Colonic mucosa (tissue), 4 donors: Measurements from ENCODE around the gene SHD. TPM values are rescaled to one million over a fixed set of nuclear protein-coding genes. Genes with fewer than 3 reads are reported as not detected.
"Not testable (repeated sequence)": the region's sequence is repeated elsewhere in the genome, so short reads cannot be mapped to it uniquely, and the experiment has no call there.

Experiments
- DNase-seq: peaks from one replicate; pipeline ENCODE4 v3.0.0-alpha.2; 2020
- H3K27ac ChIP-seq: fragments of 200-600 bp; one replicate; pipeline ENCODE4 v1.8.0; 2021
- H3K27me3 ChIP-seq: fragments of 200-600 bp; one replicate; pipeline ENCODE4 v1.8.0; 2021
- H3K36me3 ChIP-seq: fragments of 200-600 bp; one replicate; pipeline ENCODE4 v1.8.0; 2021
- H3K4me1 ChIP-seq: fragments of 200-600 bp; one replicate; pipeline ENCODE4 v1.8.0; 2021; ENCODE audit warnings: mild to moderate bottlenecking
- H3K4me3 ChIP-seq: fragments of 200-600 bp; one replicate; pipeline ENCODE4 v1.8.0; 2021
- H3K9ac ChIP-seq, 2 donors: one replicate each; pipeline ENCODE4 v1.7.0; 2013; ENCODE audit warnings: control low read depth in 2 of 2, low read depth in 2 of 2, low read length in 2 of 2
- H3K9me3 ChIP-seq: fragments of 200-600 bp; one replicate; pipeline ENCODE4 v1.8.0; 2021
- intact Hi-C: fragments of 100-400 bp; cut with DNase I; formaldehyde crosslinking; loops from one replicate; pipeline ENCODE4 v1.14.1; 2022
- total RNA-seq, 2 donors: library from RNA; stranded (reverse); fragmentation: NEBNext Ultra II Directional in 1 of 2; extraction: Animal tissue kit (Norgen Biotek cat#: 25700) in 1 of 2; gene quantifications; one replicate each; pipeline ENCODE4 v1.2.1, GENCODE V29; 2021
- TF ChIP-seq, protein P1 (sequence below): fragments of 200-600 bp; IDR thresholded peaks from one replicate; pipeline ENCODE4 v1.8.0; 2022; ENCODE audit warnings: antibody characterized with exemption, mild to moderate bottlenecking
- donor health status: healthy.
- donor health status: DM: no; HTN: no; CAD: no.
- donor health status: DM: no; HTN: no; CAD: no.

SHD gene
- total RNA-seq, 2 donors from 2014 or later = 16.8 to 19.3 TPM

GRCh38 chr19:4279530-4280422 is 710 bp downstream of the SHD start:
- peaks cover 23% of the 10 kb centered on the region for H3K27me3 ChIP-seq
- no peaks in the 10 kb centered on the region for H3K36me3 ChIP-seq
- peaks cover 9% of the 10 kb centered on the region for H3K4me1 ChIP-seq
- H3K27ac ChIP-seq = no peak overlapping the region
- H3K9me3 ChIP-seq = no peaks in the 10 kb centered on the region
- no peak for DNase-seq
- H3K9ac ChIP-seq = no peak overlapping the region
- peak overlapping the region; percentile 16 for H3K4me3 ChIP-seq
- intact Hi-C loops = no loop called here
- TF ChIP-seq, protein P1, sequence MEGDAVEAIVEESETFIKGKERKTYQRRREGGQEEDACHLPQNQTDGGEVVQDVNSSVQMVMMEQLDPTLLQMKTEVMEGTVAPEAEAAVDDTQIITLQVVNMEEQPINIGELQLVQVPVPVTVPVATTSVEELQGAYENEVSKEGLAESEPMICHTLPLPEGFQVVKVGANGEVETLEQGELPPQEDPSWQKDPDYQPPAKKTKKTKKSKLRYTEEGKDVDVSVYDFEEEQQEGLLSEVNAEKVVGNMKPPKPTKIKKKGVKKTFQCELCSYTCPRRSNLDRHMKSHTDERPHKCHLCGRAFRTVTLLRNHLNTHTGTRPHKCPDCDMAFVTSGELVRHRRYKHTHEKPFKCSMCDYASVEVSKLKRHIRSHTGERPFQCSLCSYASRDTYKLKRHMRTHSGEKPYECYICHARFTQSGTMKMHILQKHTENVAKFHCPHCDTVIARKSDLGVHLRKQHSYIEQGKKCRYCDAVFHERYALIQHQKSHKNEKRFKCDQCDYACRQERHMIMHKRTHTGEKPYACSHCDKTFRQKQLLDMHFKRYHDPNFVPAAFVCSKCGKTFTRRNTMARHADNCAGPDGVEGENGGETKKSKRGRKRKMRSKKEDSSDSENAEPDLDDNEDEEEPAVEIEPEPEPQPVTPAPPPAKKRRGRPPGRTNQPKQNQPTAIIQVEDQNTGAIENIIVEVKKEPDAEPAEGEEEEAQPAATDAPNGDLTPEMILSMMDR = no peak

DNA sequence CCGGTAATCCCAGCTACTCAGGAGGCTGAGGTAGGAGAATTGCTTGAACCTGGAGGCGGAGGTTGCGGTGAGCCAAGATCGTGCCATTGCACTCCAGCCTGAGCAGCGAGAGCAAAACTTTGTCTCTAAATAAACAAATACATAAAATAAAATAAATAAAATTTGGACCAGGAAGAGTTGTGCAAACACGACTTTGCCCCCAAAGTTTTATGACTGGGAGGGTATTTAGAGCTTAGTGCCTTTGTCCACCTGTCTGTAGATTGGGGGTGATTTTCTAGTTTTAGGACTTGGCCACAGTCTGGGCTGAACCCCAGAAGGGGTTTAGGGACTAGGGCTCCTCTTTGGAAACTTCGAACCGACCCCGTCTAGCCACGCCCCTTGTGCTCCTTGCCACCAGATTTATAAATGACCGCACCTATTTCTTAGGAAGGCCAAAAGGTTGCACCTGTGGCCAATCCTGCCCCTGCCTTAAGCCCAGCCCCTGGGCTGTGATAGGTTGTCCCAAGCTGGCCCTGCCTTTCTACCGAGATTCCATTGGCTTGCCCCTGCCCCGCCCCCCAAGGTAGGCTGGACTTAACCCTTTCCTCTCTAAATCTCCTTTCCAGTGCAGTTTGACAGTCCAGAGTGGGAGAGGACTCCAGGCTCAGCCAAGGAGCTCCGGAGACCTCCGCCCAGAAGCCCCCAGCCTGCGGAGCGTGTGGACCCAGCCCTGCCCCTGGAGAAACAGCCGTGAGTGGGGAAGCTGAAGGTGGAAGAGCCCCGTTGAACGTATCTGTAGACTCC is 5.3 kb downstream of the SHD start:
- H3K9ac ChIP-seq = peak overlapping the region in 1 of 2 donors; percentile 92
- intact Hi-C loops = no loop called here
- no peaks in the 10 kb centered on the region for H3K36me3 ChIP-seq
- peak overlapping the region; percentile 74 for H3K27ac ChIP-seq
- no peaks in the 10 kb centered on the region for H3K9me3 ChIP-seq
- peaks cover 4% of the 10 kb centered on the region for H3K4me1 ChIP-seq
- TF ChIP-seq, protein P1 = no peak
- peak; percentile 92 for DNase-seq
- peak overlapping the region; percentile 34 for H3K4me3 ChIP-seq
- H3K27me3 ChIP-seq = peaks cover 14% of the 10 kb centered on the region

- peak overlapping the region; percentile 74 for H3K27ac ChIP-seq
- H3K27me3 ChIP-seq = peaks cover 8% of the 10 kb centered on the region
- TF ChIP-seq, protein P1 = no peak
- peak overlapping the region; percentile 26 to 92 for H3K9ac ChIP-seq
- no peaks in the 10 kb centered on the region for H3K4me1 ChIP-seq
- H3K4me3 ChIP-seq = peak overlapping the region; percentile 34
- intact Hi-C loops = no loop called here
- no peaks in the 10 kb centered on the region for H3K9me3 ChIP-seq
- H3K36me3 ChIP-seq = no peaks in the 10 kb centered on the region
- no peak for DNase-seq
Measured at GRCh38 chr19:4284974-4285373, 5.9 kb downstream of the SHD start.

DNA sequence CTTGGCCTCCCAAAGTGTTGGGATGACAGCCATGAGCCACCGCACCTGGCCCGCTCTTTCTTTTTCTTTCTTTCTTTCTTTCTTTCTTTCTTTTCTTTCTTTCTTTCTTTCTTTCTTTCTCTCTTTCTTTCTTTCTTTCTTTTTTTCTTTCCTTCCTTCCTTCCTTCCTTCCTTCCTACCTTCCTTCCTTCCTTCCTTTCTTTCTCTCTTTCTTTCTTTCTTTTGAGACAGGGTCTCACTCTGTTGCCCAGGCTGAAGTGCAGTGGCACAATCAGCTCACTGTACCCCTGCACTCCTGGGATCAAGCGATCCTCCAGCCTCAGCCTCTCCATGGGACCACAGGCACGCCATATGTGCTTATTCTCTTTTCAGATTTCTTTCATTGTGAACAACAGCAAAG is 7.1 kb downstream of the SHD start:
- intact Hi-C loops, H3K36me3 ChIP-seq, H3K9ac ChIP-seq, H3K4me1 ChIP-seq, H3K4me3 ChIP-seq, H3K27me3 ChIP-seq, DNase-seq, H3K9me3 ChIP-seq, H3K27ac ChIP-seq: not testable (repeated sequence)

DNA sequence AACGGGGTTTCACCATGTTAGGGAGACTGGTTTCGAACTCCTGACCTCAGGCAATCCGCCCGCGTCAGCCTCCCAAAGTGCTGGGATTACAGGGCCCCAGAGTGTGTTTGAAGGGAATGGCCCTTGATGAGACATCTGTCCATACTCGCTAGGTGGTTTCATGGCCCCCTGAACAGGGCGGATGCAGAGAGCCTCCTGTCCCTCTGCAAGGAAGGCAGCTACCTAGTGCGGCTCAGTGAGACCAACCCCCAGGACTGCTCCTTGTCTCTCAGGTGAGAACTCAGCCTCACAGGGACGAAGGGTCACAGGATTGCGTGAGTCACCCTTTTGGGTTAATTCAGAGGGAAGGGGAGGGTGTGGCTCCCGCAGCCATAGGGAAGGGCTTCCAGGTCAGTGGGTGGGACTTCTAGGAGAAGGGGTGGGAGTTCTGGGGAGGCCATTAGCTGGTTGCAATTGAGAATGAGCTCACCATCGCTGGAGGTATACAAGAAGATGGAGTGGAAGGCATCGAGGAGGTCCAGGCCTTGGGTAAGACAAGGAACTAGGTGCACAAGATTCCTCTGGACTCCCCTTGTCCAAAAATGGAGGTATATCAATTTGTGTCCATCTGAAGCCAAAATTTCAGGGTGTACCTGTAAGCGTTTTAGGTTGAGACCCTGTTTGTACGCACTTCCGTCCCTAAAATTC is 9.2 kb downstream of the SHD start:
- no peak for DNase-seq
- Histone ChIP-seq H3K9me3 (no peaks in the 10 kb centered on the region), H3K4me1 (no peaks in the 10 kb centered on the region), H3K4me3 (no peak overlapping the region), H3K27me3 (no peaks in the 10 kb centered on the region), H3K27ac (no peak overlapping the region), H3K9ac (no peak overlapping the region), H3K36me3 (no peaks in the 10 kb centered on the region)
- TF ChIP-seq, protein P1 = no peak
- intact Hi-C loops = no loop called here
